Brain microvascular endothelial cell (primary cell): Measurements from ENCODE around the gene DNAJC13.

Experiments used
- DNase-seq: peaks from one replicate; pipeline ENCODE4 v3.0.0-alpha.2; 2020
- H3K27ac ChIP-seq: fragments of 250-450 bp; sonication (Bioruptor Pico); 2 replicates; pipeline ENCODE4 v1.5.1; 2020; ENCODE audit warnings: mild to moderate bottlenecking, moderate library complexity
- H3K27me3 ChIP-seq: fragments of 250-450 bp; sonication (Bioruptor Pico); replicated peaks from 2 replicates; pipeline ENCODE4 v1.5.1; 2020; ENCODE audit warnings: mild to moderate bottlenecking
- H3K36me3 ChIP-seq: fragments of 250-450 bp; sonication (Bioruptor Pico); replicated peaks from 2 replicates; pipeline ENCODE4 v1.5.1; 2020; ENCODE audit warnings: mild to moderate bottlenecking
- H3K4me3 ChIP-seq: 2 replicates; pipeline ENCODE4 v1.5.1; 2011; ENCODE audit warnings: low read depth, mild to moderate bottlenecking, control low read depth, low read length, moderate library complexity
- in situ Hi-C: cut with HindIII; loops from 2 replicates; pipeline ENCODE4 v1.10.0; 2017; ENCODE audit warnings: low sequenced_read_pairs, low pct_ligation_motif_present
- TF ChIP-seq, protein P1 (sequence below): IDR thresholded peaks from 2 replicates; pipeline ENCODE4 v1.5.1; 2011; ENCODE audit warnings: low read depth, mild to moderate bottlenecking, moderate library complexity, low read length, control low read depth, inconsistent platforms; ENCODE audit errors: missing control alignments

The DNAJC13 gene

DNA sequence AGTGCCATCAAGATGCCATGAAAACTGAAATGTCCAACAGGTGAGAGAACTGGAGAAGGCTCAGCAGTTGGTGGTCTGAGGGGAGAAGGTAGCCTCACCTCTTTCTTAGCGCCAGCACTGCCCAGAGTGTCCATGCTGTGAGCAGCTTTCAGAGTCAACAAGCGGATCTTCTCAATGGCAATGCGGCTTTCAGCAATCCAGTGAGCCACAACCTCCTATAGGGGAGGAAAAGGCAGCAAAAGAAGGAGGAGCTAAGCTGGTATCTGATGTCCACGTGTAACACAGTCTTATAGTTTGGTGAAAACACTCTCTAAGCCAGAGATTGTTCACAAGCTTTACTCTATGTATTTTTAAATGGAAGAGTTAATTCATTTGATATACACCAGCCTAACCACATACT is 143.7 kb downstream of the DNAJC13 start:
- H3K36me3 ChIP-seq = no peaks in the 10 kb centered on the region
- no peak for DNase-seq
- in situ Hi-C loops = no loop called here
- TF ChIP-seq, protein P1, sequence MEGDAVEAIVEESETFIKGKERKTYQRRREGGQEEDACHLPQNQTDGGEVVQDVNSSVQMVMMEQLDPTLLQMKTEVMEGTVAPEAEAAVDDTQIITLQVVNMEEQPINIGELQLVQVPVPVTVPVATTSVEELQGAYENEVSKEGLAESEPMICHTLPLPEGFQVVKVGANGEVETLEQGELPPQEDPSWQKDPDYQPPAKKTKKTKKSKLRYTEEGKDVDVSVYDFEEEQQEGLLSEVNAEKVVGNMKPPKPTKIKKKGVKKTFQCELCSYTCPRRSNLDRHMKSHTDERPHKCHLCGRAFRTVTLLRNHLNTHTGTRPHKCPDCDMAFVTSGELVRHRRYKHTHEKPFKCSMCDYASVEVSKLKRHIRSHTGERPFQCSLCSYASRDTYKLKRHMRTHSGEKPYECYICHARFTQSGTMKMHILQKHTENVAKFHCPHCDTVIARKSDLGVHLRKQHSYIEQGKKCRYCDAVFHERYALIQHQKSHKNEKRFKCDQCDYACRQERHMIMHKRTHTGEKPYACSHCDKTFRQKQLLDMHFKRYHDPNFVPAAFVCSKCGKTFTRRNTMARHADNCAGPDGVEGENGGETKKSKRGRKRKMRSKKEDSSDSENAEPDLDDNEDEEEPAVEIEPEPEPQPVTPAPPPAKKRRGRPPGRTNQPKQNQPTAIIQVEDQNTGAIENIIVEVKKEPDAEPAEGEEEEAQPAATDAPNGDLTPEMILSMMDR = no peak
- H3K27me3 ChIP-seq = no peaks in the 10 kb centered on the region
- no peak overlapping the region for H3K27ac ChIP-seq
- no peak overlapping the region for H3K4me3 ChIP-seq

DNA sequence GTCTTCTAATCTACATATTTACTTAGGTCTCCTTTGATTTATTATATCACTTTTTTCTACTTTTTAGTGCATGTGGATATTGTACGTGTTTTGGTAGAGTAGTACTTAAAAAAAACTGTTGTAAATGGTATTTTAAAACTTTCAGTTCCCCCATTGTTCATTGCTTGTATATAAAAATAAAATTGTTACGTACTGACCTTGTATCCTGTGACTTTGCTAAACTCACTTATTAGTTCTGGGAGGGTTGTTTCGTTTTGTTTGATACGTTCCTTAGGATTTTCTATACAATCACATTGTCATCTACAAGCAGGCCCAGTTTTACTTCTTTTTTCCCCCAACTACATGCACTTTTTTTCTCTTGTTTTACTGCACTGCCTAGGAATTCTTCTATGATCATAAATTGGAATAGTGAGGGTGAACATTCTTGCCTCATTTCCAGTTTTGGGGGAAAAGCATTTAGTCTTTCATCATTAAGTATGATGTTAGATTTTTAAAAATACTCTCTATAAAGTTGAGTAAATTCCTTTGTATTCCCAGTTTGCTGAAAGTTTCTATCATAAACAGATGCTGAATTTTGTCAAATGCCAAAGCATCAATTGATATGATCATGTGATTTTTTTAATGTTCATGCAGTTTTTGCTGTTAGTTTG is 146.2 kb downstream of the DNAJC13 start:
- no peaks in the 10 kb centered on the region for H3K36me3 ChIP-seq
- H3K4me3 ChIP-seq = no peak overlapping the region
- TF ChIP-seq, protein P1 = no peak
- in situ Hi-C loops = no loop called here
- H3K27me3 ChIP-seq = no peaks in the 10 kb centered on the region
- no peak for DNase-seq
- H3K27ac ChIP-seq = no peak overlapping the region

DNA sequence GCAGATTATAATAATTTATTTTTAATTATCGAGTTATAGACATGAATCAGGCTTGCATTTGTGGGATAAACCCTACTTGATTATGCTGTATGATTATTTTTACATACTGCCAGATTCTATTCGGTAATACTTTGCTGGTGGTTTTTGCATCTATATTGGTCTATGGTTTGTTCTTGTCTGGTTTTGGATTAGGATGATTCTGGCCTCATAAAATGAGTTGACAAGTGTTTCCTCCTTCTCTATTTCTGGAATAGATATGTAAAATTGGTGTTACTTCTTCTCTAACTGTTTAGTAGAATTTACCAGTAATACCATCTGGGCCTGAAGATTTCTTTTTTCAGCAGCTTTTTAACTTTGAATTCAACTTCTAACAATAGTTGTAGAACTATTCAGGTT is 146.8 kb downstream of the DNAJC13 start:
- Histone ChIP-seq H3K36me3 (no peaks in the 10 kb centered on the region), H3K4me3 (no peak overlapping the region), H3K27me3 (no peaks in the 10 kb centered on the region), H3K27ac (no peak overlapping the region)
- TF ChIP-seq, protein P1 = no peak
- in situ Hi-C loops = no loop called here
- no peak for DNase-seq

DNA sequence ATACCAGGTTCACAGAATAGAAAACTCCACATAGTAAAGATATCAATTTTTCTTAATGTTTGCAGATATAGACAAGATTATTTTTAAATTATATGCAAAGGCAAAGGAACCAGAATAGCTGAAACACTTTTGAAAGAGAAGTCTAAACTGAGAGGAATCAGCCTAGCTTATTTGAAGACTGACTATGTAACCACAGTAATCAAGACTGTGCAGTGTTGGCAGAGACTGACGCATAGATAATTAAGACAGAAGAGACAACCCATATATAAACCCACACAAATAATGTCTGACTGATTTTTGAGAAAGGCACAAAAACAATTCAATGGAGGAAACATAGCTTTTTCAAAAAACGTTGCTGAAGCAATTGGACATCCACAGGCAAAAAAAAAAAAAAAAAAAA is 151.1 kb downstream of the DNAJC13 start:
- H3K27me3 ChIP-seq = no peaks in the 10 kb centered on the region
- in situ Hi-C loops = no loop called here
- TF ChIP-seq, protein P1 = no peak
- H3K36me3 ChIP-seq = no peaks in the 10 kb centered on the region
- no peak overlapping the region for H3K27ac ChIP-seq
- H3K4me3 ChIP-seq = no peak overlapping the region
- DNase-seq = no peak

DNA sequence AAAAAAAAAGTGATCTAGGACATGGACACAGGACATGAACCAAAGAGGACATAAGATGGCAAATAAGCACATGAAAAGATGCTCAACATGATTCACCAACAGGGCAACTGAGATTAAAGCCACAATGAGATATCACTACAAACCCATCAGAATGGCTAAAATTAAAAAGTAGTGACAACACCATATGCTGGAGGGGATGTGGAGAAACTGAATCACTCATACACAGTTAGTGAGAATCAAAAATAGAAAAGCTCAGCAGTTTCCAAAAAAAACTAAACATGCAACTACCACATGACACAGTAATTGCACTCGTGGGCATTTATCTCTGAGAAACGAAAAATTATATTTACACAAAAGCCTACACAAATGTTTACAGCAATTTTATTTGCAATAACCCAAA is 151.9 kb downstream of the DNAJC13 start:
- in situ Hi-C loops = no loop called here
- Histone ChIP-seq H3K27ac (no peak overlapping the region), H3K27me3 (no peaks in the 10 kb centered on the region), H3K36me3 (no peaks in the 10 kb centered on the region), H3K4me3 (no peak overlapping the region)
- TF ChIP-seq, protein P1 = no peak
- DNase-seq = no peak

DNA sequence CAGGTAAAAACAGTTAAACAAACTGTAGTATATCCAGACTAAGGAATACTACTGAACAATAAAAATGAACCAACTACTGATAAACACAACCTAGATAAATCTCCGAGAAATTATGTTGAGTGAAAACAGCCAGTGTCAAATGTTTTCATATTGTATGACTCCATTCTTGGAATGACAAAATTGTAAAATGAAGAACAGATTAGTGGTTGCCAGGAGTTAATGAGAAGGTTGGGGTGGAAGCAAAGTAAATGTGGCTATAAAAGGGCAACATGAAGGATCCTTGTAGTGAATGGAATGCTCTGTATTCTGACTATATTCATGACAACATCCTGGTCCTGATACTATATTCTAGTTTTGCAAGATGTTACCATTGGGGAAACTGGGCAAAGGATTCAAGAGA is 152.3 kb downstream of the DNAJC13 start:
- in situ Hi-C loops = no loop called here
- DNase-seq = no peak

More for the DNA sequence above, 152.3 kb downstream of the DNAJC13 start:
- TF ChIP-seq, protein P1 = no peak
- no peaks in the 10 kb centered on the region for H3K36me3 ChIP-seq
- H3K27me3 ChIP-seq = no peaks in the 10 kb centered on the region
- H3K27ac ChIP-seq = no peak overlapping the region
- H3K4me3 ChIP-seq = no peak overlapping the region
